Common myeloid progenitor, CD34-positive (primary cell): Measurements from ENCODE around the gene ADAMTS8.

ENCODE experiments used
- CTCF ChIA-PET: fragments of 350-600 bp; sonication (Branson Sonifier 250); formaldehyde crosslinking; loops from one replicate; lab custom pipeline; 2021; ENCODE audit warnings: antibody characterized with exemption; lab: Charles Lee
- POLR2A ChIA-PET: fragments of 350-600 bp; sonication (Branson Sonifier 250); formaldehyde crosslinking; loops from one replicate; lab custom pipeline; 2021; ENCODE audit warnings: antibody characterized with exemption; lab: Charles Lee
- DNase-seq, 3 donors: peaks; one replicate each; pipeline versions ENCODE4 v3.0.0 to v3.0.0-alpha.2; 2013
- H3K27ac ChIP-seq, 2 experiments: 1 replicate in 1 of 2; 2 replicates in 1 of 2; pipeline ENCODE4 v1.7.0; 2013; ENCODE audit warnings: inconsistent platforms in 2 of 2, low read length in 2 of 2, mild to moderate bottlenecking in 2 of 2, low read depth in 1 of 2, moderate library complexity in 1 of 2; ENCODE audit not compliant: severe bottlenecking in 2 of 2, insufficient read depth in 1 of 2, poor library complexity in 1 of 2
- H3K27me3 ChIP-seq, 5 experiments: replicated peaks in 2 of 5; 1 replicate in 3 of 5; 2 replicates in 2 of 5; pipeline versions ENCODE4 v1.6.1 to v1.7.0; 2013; ENCODE audit warnings: low read length in 4 of 5, mild to moderate bottlenecking in 2 of 5, moderate library complexity in 2 of 5, inconsistent platforms in 1 of 5; ENCODE audit not compliant: insufficient read depth in 5 of 5, control insufficient read depth in 4 of 5
- H3K36me3 ChIP-seq, 4 experiments: 1 replicate in 2 of 4; 2 replicates in 2 of 4; pipeline versions ENCODE4 v1.6.1 to v1.7.0; 2013; ENCODE audit warnings: low read length in 3 of 4, control low read depth in 1 of 4, mild to moderate bottlenecking in 1 of 4; ENCODE audit not compliant: control insufficient read depth in 4 of 4, insufficient read depth in 4 of 4
- H3K4me1 ChIP-seq, 4 experiments: 1 replicate in 3 of 4; 2 replicates in 1 of 4; pipeline versions ENCODE4 v1.6.1 to v1.7.1; 2013; ENCODE audit warnings: low read length in 3 of 4, mild to moderate bottlenecking in 3 of 4, control low read depth in 1 of 4, inconsistent platforms in 1 of 4, moderate library complexity in 1 of 4; ENCODE audit not compliant: control insufficient read depth in 4 of 4, insufficient read depth in 4 of 4; ENCODE audit errors: control extremely low read depth in 1 of 4
- H3K4me3 ChIP-seq, 7 experiments: 1 replicate in 4 of 7; 2 replicates in 3 of 7; pipeline versions ENCODE4 v1.5.1 to v1.7.0; 2013; ENCODE audit warnings: mild to moderate bottlenecking in 7 of 7, low read length in 6 of 7, moderate library complexity in 6 of 7, inconsistent platforms in 2 of 7, low read depth in 2 of 7, control low read depth in 1 of 7; ENCODE audit not compliant: insufficient read depth in 4 of 7, control insufficient read depth in 1 of 7; ENCODE audit errors: extremely low read depth in 1 of 7
- H3K9me3 ChIP-seq, 5 experiments: 1 replicate in 4 of 5; 2 replicates in 1 of 5; pipeline versions ENCODE4 v1.6.1 to v1.7.1; 2013; ENCODE audit warnings: low read length in 4 of 5, mild to moderate bottlenecking in 2 of 5, inconsistent platforms in 1 of 5, low read depth in 1 of 5, moderate library complexity in 1 of 5; ENCODE audit not compliant: control insufficient read depth in 4 of 5, insufficient read depth in 2 of 5; ENCODE audit errors: control extremely low read depth in 1 of 5
- WGBS: methylation state at CpG from one replicate; pipeline ENCODE4 v1.1.5; 2013; ENCODE audit not compliant: insufficient coverage; 5-methylcytosine and 5-hydroxymethylcytosine counted together

Gene ADAMTS8

GRCh38 chr11:130469181-130469580 is 40.8 kb upstream of the ADAMTS8 start:
- Histone ChIP-seq H3K36me3 (no peaks in the 10 kb centered on the region), H3K4me1 (no peaks in the 10 kb centered on the region), H3K27ac (no peak overlapping the region), H3K9me3 (no peaks in the 10 kb centered on the region), H3K27me3 (no peaks in the 10 kb centered on the region), H3K4me3 (no peak overlapping the region)
- WGBS: 100% methylated on average over 1 of the region's 6 CpGs
- ChIA-PET CTCF (no interaction called here), POLR2A (no interaction called here)
- DNase-seq: no peak

GRCh38 chr11:130467116-130467900 is 38.9 kb upstream of the ADAMTS8 start:
- POLR2A ChIA-PET: no interaction called here
- Histone ChIP-seq H3K4me3 (no peak overlapping the region), H3K27me3 (peaks cover 0 to 4% (median 0%) of the 10 kb centered on the region in 5 experiments), H3K9me3 (no peaks in the 10 kb centered on the region), H3K4me1 (no peaks in the 10 kb centered on the region), H3K27ac (no peak overlapping the region), H3K36me3 (no peaks in the 10 kb centered on the region)
- no peak for DNase-seq
- CTCF ChIA-PET: no interaction called here
- 93% methylated on average over 9 of the region's 10 CpGs for WGBS

GRCh38 chr11:130465263-130465662 is 36.9 kb upstream of the ADAMTS8 start:
- CTCF ChIA-PET: no interaction called here
- DNase-seq: no peak
- H3K4me3 ChIP-seq: no peak overlapping the region

GRCh38 chr11:130464291-130464812 is 35.9 kb upstream of the ADAMTS8 start:
- ChIA-PET POLR2A (no interaction called here), CTCF (no interaction called here)
- Histone ChIP-seq H3K27ac (no peak overlapping the region), H3K36me3 (no peaks in the 10 kb centered on the region), H3K4me3 (no peak overlapping the region), H3K9me3 (no peaks in the 10 kb centered on the region), H3K27me3 (peaks cover 0 to 10% (median 0%) of the 10 kb centered on the region in 5 experiments), H3K4me1 (no peaks in the 10 kb centered on the region)
- no peak for DNase-seq

More at GRCh38 chr11:130465263-130465662, 36.9 kb upstream of the ADAMTS8 start:
- POLR2A ChIA-PET: no interaction called here
- no peaks in the 10 kb centered on the region for H3K9me3 ChIP-seq
- no peak overlapping the region for H3K27ac ChIP-seq
- no peaks in the 10 kb centered on the region for H3K4me1 ChIP-seq
- no peaks in the 10 kb centered on the region for H3K36me3 ChIP-seq
- H3K27me3 ChIP-seq: peaks cover 0 to 10% (median 0%) of the 10 kb centered on the region in 5 experiments
- WGBS: 93% methylated on average over 5 of the region's 5 CpGs

- POLR2A ChIA-PET: no interaction called here
- no peaks in the 10 kb centered on the region for H3K9me3 ChIP-seq
- no peaks in the 10 kb centered on the region for H3K4me1 ChIP-seq
- no peak overlapping the region for H3K4me3 ChIP-seq
- WGBS: 98% methylated on average over 7 of the region's 8 CpGs
- no peaks in the 10 kb centered on the region for H3K36me3 ChIP-seq
- DNase-seq: no peak
- CTCF ChIA-PET: interaction anchor here (0.5 to 1.1 kb wide), 2 partner anchors 25 to 617 kb away, joined by 3 read pairs; no protein-coding TSS in a partner anchor
- H3K27me3 ChIP-seq: peaks cover 0 to 10% (median 0%) of the 10 kb centered on the region in 5 experiments
- no peak overlapping the region for H3K27ac ChIP-seq
Measured at GRCh38 chr11:130462931-130463330, 34.5 kb upstream of the ADAMTS8 start.

GRCh38 chr11:130462101-130462885 is 33.9 kb upstream of the ADAMTS8 start:
- no peaks in the 10 kb centered on the region for H3K36me3 ChIP-seq
- no peak for DNase-seq
- CTCF ChIA-PET: interaction anchor here (1.1 kb wide), 1 partner anchor 25 kb away, joined by 3 read pairs; no protein-coding TSS in a partner anchor

GRCh38 chr11:130459521-130459920 is 31.1 kb upstream of the ADAMTS8 start:
- CTCF ChIA-PET: no interaction called here
- Histone ChIP-seq H3K36me3 (no peaks in the 10 kb centered on the region), H3K27me3 (peaks cover 0 to 27% (median 5%) of the 10 kb centered on the region in 5 experiments), H3K9me3 (no peaks in the 10 kb centered on the region), H3K4me3 (no peak overlapping the region), H3K4me1 (no peaks in the 10 kb centered on the region), H3K27ac (no peak overlapping the region)
- WGBS: 96% methylated on average over 7 of the region's 7 CpGs
- no peak for DNase-seq
- POLR2A ChIA-PET: no interaction called here

More at GRCh38 chr11:130462101-130462885, 33.9 kb upstream of the ADAMTS8 start:
- Histone ChIP-seq H3K4me3 (no peak overlapping the region), H3K9me3 (no peaks in the 10 kb centered on the region), H3K27ac (no peak overlapping the region), H3K27me3 (peaks cover 0 to 10% (median 0%) of the 10 kb centered on the region in 5 experiments), H3K4me1 (no peaks in the 10 kb centered on the region)
- WGBS: 96% methylated on average over 31 of the region's 31 CpGs
- POLR2A ChIA-PET: no interaction called here
